HEK293T (cell line): Measurements from ENCODE around the gene AGAP2.
"Not testable (repeated sequence)": the region's sequence is repeated elsewhere in the genome, so short reads cannot be mapped to it uniquely, and the experiment has no call there.

Source experiments
- CTCF ChIA-PET: fragments of 350-600 bp; formaldehyde crosslinking; extraction: SDS; loops from one replicate; lab custom pipeline; 2021; ENCODE audit warnings: antibody characterized with exemption, inconsistent platforms; lab: Yijun Ruan, JAX
- POLR2A ChIA-PET: fragments of 350-600 bp; formaldehyde crosslinking; extraction: SDS; loops from one replicate; lab custom pipeline; 2020; ENCODE audit warnings: antibody characterized with exemption, inconsistent platforms; lab: Yijun Ruan, JAX
- DNase-seq: peaks from one replicate; pipeline ENCODE4 v3.0.0; 2012; ENCODE audit warnings: mixed read lengths; ENCODE audit errors: extremely low spot score
- ARNT ChIP-seq: fragments of 450-650 bp; IDR thresholded peaks from 2 replicates; pipeline ENCODE4 v1.6.1; 2017; ENCODE audit warnings: mild to moderate bottlenecking
- BHLHE40 ChIP-seq: fragments of 450-650 bp; IDR thresholded peaks from 2 replicates; pipeline ENCODE4 v1.6.1; 2016; ENCODE audit warnings: mild to moderate bottlenecking, moderate library complexity, borderline replicate concordance
- CTBP1 ChIP-seq: fragments of 450-650 bp; IDR thresholded peaks from 2 replicates; pipeline ENCODE4 v1.6.1; 2016; ENCODE audit warnings: borderline replicate concordance
- ELF4 ChIP-seq: fragments of 450-650 bp; IDR thresholded peaks from 2 replicates; pipeline ENCODE4 v1.6.1; 2017; ENCODE audit warnings: antibody characterized with exemption
- FOXA1 ChIP-seq: fragments of 450-650 bp; IDR thresholded peaks from 2 replicates; pipeline ENCODE4 v1.6.1; 2016; ENCODE audit warnings: mild to moderate bottlenecking
- FOXK2 ChIP-seq: fragments of 450-650 bp; IDR thresholded peaks from 2 replicates; pipeline ENCODE4 v1.6.1; 2016; ENCODE audit warnings: mild to moderate bottlenecking
- FOXM1 ChIP-seq: fragments of 450-650 bp; IDR thresholded peaks from 2 replicates; pipeline ENCODE4 v1.6.1; 2017; ENCODE audit warnings: mild to moderate bottlenecking, borderline replicate concordance
- HDGF ChIP-seq: fragments of 450-650 bp; IDR thresholded peaks from 2 replicates; pipeline ENCODE4 v1.6.1; 2017; ENCODE audit warnings: antibody characterized with exemption, borderline replicate concordance
- L3MBTL2 ChIP-seq: fragments of 450-650 bp; conservative IDR thresholded peaks from 2 replicates; pipeline ENCODE4 v1.6.1; 2016; ENCODE audit warnings: mild to moderate bottlenecking
- LEF1 ChIP-seq: fragments of 450-650 bp; IDR thresholded peaks from 2 replicates; pipeline ENCODE4 v1.6.1; 2017; ENCODE audit warnings: mild to moderate bottlenecking, borderline replicate concordance
- NFRKB ChIP-seq: fragments of 450-650 bp; IDR thresholded peaks from 2 replicates; pipeline ENCODE4 v1.6.1; 2016; ENCODE audit warnings: mild to moderate bottlenecking, moderate library complexity
- PKNOX1 ChIP-seq: fragments of 450-650 bp; IDR thresholded peaks from 2 replicates; pipeline ENCODE4 v1.6.1; 2016
- SP1 ChIP-seq: fragments of 450-650 bp; IDR thresholded peaks from 2 replicates; pipeline ENCODE4 v1.6.1; 2017
- SUZ12 ChIP-seq: fragments of 450-650 bp; IDR thresholded peaks from 2 replicates; pipeline ENCODE4 v1.6.1; 2016; ENCODE audit warnings: mild to moderate bottlenecking
- TARDBP ChIP-seq: fragments of 450-650 bp; IDR thresholded peaks from 2 replicates; pipeline ENCODE4 v1.6.1; 2016
- ZNF384 ChIP-seq: fragments of 450-650 bp; IDR thresholded peaks from 2 replicates; pipeline ENCODE4 v1.6.1; 2016

The AGAP2 gene

GRCh38 chr12:57692500-57692899 lies 46.0 kb downstream of the AGAP2 start:
- TF ChIP-seq FOXK2 (no peak), FOXA1 (no peak), SP1 (no peak)
- POLR2A ChIA-PET: no interaction called here
- DNase-seq: no peak
- CTCF ChIA-PET: interaction anchor here (1.2 to 1.5 kb wide), 2 partner anchors 16 to 48 kb away, joined by 3 to 5 read pairs; no protein-coding TSS in a partner anchor

GRCh38 chr12:57688931-57689330 lies 49.6 kb downstream of the AGAP2 start:
- no peak for DNase-seq
- TF ChIP-seq LEF1 (no peak), SP1 (no peak), ELF4 (no peak), ZNF384 (no peak), L3MBTL2 (no peak), FOXA1 (no peak), PKNOX1 (no peak)
- CTCF ChIA-PET: no interaction called here
- POLR2A ChIA-PET: interaction anchor here (0.9 kb wide), 1 partner anchor 37 kb away, joined by 3 read pairs; no protein-coding TSS in a partner anchor

GRCh38 chr12:57687862-57688261 lies 50.7 kb downstream of the AGAP2 start:
- TF ChIP-seq HDGF: no peak
- TF ChIP-seq FOXA1: no peak
- TF ChIP-seq FOXM1: no peak
- no peak for TF ChIP-seq ZNF384
- TF ChIP-seq L3MBTL2: no peak
- no peak for TF ChIP-seq ARNT
- TF ChIP-seq LEF1: no peak
- no peak for TF ChIP-seq FOXK2
- no peak for TF ChIP-seq SP1
- no peak for TF ChIP-seq BHLHE40
- TF ChIP-seq CTBP1: no peak
- no peak for TF ChIP-seq ELF4
- no peak for DNase-seq
- ChIA-PET CTCF (no interaction called here), POLR2A (no interaction called here)

- TF ChIP-seq ARNT (no peak), LEF1 (no peak), PKNOX1 (no peak), FOXK2 (no peak), FOXA1 (no peak), FOXM1 (no peak), HDGF (no peak), CTBP1 (no peak), L3MBTL2 (no peak), ZNF384 (no peak), SUZ12 (no peak), NFRKB (no peak), TARDBP (no peak), BHLHE40 (no peak), ELF4 (no peak), SP1 (no peak)
- DNase-seq: no peak
- POLR2A ChIA-PET: no interaction called here
- CTCF ChIA-PET: no interaction called here
Observed at GRCh38 chr12:57679697-57680096, 58.8 kb downstream of the AGAP2 start.

GRCh38 chr12:57677947-57678346 lies 60.6 kb downstream of the AGAP2 start:
- CTCF ChIA-PET: interaction anchor here (0.8 to 2.1 kb wide), 2 partner anchors 15 to 676 kb away, joined by 3 to 5 read pairs; partner anchors contain the start of gene OS9
- POLR2A ChIA-PET, DNase-seq: not testable (repeated sequence)

GRCh38 chr12:57674691-57675090 lies 63.9 kb downstream of the AGAP2 start:
- POLR2A ChIA-PET: no interaction called here
- TF ChIP-seq HDGF: no peak
- TF ChIP-seq SP1: no peak
- TF ChIP-seq TARDBP: no peak
- TF ChIP-seq NFRKB: no peak
- TF ChIP-seq BHLHE40: no peak
- no peak for TF ChIP-seq SUZ12
- TF ChIP-seq FOXM1: no peak
- no peak for TF ChIP-seq FOXK2
- TF ChIP-seq FOXA1: no peak
- no peak for TF ChIP-seq PKNOX1
- TF ChIP-seq LEF1: no peak
- TF ChIP-seq CTBP1: no peak
- CTCF ChIA-PET: no interaction called here
- DNase-seq: no peak
